Ishikawa (cell line): ENCODE data around the gene WNT11.

Experiments used
- CEBPB ChIP-seq: IDR thresholded peaks from 2 replicates; pipeline ENCODE4 v1.6.1; 2012
- CREB1 ChIP-seq: IDR thresholded peaks from 2 replicates; pipeline ENCODE4 v1.6.1; 2012; ENCODE audit warnings: low read depth
- EGR1 ChIP-seq: IDR thresholded peaks from 2 replicates; pipeline ENCODE4 v1.6.1; 2012
- EP300 ChIP-seq: IDR thresholded peaks from 2 replicates; pipeline ENCODE4 v1.6.1; 2012; ENCODE audit warnings: borderline replicate concordance
- FOXM1 ChIP-seq: IDR thresholded peaks from 2 replicates; pipeline ENCODE4 v1.6.1; 2012; ENCODE audit warnings: low read depth, borderline replicate concordance
- NFIC ChIP-seq: IDR thresholded peaks from 2 replicates; pipeline ENCODE4 v1.6.1; 2012
- RAD21 ChIP-seq: IDR thresholded peaks from 2 replicates; pipeline ENCODE4 v1.6.1; 2012; ENCODE audit warnings: low read depth
- REST ChIP-seq: IDR thresholded peaks from 2 replicates; pipeline ENCODE4 v1.6.1; 2012; ENCODE audit warnings: low read depth, mild to moderate bottlenecking
- TAF1 ChIP-seq: IDR thresholded peaks from 2 replicates; pipeline ENCODE4 v1.6.1; 2012; ENCODE audit warnings: low read depth, mild to moderate bottlenecking
- TCF12 ChIP-seq: IDR thresholded peaks from 2 replicates; pipeline ENCODE4 v1.6.1; 2012; ENCODE audit warnings: low read depth
- TEAD4 ChIP-seq: IDR thresholded peaks from 2 replicates; pipeline ENCODE4 v1.6.1; 2012
- USF1 ChIP-seq: IDR thresholded peaks from 2 replicates; pipeline ENCODE4 v1.6.1; 2012
- YY1 ChIP-seq: IDR thresholded peaks from 2 replicates; pipeline ENCODE4 v1.6.1; 2012; ENCODE audit warnings: low read depth
- ZBTB7A ChIP-seq: IDR thresholded peaks from 2 replicates; pipeline ENCODE4 v1.6.1; 2012; ENCODE audit warnings: low read depth
- TF ChIP-seq, protein P1 (sequence below): IDR thresholded peaks from 2 replicates; pipeline ENCODE4 v1.6.1; 2012

WNT11 gene

GRCh38 chr11:76242004-76242779, 35.9 kb upstream of the WNT11 start:
- TF ChIP-seq, protein P1, sequence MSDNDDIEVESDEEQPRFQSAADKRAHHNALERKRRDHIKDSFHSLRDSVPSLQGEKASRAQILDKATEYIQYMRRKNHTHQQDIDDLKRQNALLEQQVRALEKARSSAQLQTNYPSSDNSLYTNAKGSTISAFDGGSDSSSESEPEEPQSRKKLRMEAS = no peak
- TF ChIP-seq USF1 = no peak
- TF ChIP-seq NFIC = no peak
- TF ChIP-seq RAD21 = no peak

DNA sequence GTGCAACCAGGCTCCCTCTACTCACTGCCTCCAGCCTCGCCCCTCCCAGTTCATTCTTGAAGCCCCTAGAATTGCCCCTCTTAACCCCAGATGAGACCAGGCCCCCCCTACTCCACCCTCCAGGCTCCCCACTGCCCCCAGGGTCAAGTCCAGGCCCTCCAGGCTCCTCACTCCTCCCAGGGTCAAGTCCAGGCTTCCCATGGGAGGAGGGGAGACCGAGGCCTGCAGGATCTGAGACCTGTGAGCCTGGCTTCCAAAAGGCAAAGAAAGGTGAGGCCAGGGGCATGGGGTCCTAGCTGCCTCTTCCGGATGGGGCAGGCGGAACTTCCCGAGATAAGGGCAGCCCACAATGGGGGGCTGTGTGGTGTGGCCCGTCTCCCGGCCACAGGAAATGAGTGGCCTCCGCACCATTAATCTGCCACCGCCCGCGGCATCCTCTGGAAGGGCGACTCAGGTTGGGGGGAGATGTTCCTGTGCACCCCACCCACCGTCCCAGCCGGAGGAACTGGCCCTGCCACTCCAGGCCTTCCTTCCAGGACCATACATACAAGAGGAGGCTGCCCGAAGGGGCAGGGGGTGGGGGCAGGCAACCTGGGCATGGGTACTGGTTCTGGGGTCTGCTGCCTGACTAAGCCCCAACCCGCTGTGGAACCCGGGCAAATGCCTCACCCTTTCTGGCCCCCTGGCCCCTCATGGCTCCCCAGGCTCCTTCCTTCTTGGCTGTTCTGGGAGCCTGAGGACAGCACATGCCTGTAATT, 35.1 kb upstream of the WNT11 start:
- TF ChIP-seq YY1 (no peak), EP300 (no peak), NFIC (no peak), CEBPB (no peak), ZBTB7A (no peak), EGR1 (no peak), FOXM1 (no peak), REST (no peak), CREB1 (no peak), TAF1 (no peak), USF1 (no peak), TCF12 (no peak), RAD21 (no peak), TEAD4 (no peak)
- TF ChIP-seq, protein P1 = no peak

GRCh38 chr11:76240666-76241065, 34.4 kb upstream of the WNT11 start:
- TF ChIP-seq, protein P1 = no peak
- TF ChIP-seq USF1 = no peak
- TF ChIP-seq NFIC = no peak
- TF ChIP-seq TEAD4 = no peak
- TF ChIP-seq RAD21 = no peak
- no peak for TF ChIP-seq TAF1

- no peak for TF ChIP-seq USF1
- TF ChIP-seq FOXM1 = no peak
- no peak for TF ChIP-seq TCF12
- no peak for TF ChIP-seq CEBPB
- TF ChIP-seq CREB1 = no peak
- TF ChIP-seq YY1 = no peak
- TF ChIP-seq ZBTB7A = no peak
- TF ChIP-seq REST = no peak
- TF ChIP-seq TAF1 = no peak
- no peak for TF ChIP-seq EP300
- TF ChIP-seq, protein P1 = no peak
- no peak for TF ChIP-seq TEAD4
- no peak for TF ChIP-seq EGR1
- TF ChIP-seq NFIC = no peak
- no peak for TF ChIP-seq RAD21
Observed at GRCh38 chr11:76240161-76240540, 33.8 kb upstream of the WNT11 start.
